HG03097 (cell line): Measurements from ENCODE around the gene LRRC36.
A peak's percentile ranks its signal among the peaks of the same experiment; 100 is the strongest.

Experiments used
- ATAC-seq: cut with Tn5 transposase; IDR thresholded peaks from one replicate; pipeline ENCODE4 v1.9.1; 2021; ENCODE audit not compliant: unreplicated experiment, low FRiP score

LRRC36 gene

DNA sequence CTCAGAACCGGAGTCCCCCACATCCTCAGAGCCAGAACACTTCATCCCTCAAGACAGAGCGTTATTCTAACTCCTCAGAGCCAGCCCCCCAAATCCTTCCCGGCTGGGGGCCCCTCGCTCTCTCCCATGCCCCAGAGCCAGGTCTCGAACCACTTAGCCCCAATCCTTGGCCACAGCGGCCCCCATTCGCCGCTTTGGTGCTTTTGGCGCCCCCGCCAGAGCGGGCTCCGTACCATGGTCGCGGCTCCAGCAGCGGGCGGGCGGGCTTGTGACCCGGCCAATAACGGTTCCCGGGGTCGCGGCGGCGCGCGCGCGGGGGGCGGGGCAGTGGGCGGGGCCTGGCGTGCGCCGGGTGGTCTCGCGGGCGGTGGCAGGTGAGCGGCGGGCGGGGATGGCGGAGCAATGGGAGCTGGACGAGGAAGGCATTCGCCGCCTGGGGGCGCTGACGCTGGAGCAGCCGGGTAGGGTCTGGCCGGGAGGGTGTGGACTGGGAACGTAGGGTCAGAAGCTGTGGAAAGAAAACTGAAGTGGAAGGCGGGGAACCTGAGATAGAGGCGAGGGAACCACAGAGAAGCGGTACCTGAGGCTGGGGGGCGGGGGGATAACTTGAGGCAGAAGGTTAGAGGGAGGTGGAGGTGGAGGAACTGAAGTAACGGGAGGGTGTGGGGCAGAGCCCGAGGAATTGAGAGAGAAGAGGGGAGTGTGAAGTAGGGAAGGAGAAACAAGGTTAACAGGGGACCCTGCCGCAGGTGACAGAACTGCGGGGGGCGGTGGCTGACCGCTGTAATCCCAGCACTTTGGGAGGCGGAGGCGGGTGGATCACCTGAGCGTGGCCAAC is at the start of gene LRRC36, which contains the start of gene KCTD19:
TSS of gene LRRC36 (plus strand) at position 344 of the 838 bp plus-strand sequence. CDS start at position 392, 48 bp downstream.
TSS of gene KCTD19 (minus strand) at position 270 of the 838 bp plus-strand sequence. CDS start at position 236, 34 bp downstream.
- ATAC-seq: no peak

DNA sequence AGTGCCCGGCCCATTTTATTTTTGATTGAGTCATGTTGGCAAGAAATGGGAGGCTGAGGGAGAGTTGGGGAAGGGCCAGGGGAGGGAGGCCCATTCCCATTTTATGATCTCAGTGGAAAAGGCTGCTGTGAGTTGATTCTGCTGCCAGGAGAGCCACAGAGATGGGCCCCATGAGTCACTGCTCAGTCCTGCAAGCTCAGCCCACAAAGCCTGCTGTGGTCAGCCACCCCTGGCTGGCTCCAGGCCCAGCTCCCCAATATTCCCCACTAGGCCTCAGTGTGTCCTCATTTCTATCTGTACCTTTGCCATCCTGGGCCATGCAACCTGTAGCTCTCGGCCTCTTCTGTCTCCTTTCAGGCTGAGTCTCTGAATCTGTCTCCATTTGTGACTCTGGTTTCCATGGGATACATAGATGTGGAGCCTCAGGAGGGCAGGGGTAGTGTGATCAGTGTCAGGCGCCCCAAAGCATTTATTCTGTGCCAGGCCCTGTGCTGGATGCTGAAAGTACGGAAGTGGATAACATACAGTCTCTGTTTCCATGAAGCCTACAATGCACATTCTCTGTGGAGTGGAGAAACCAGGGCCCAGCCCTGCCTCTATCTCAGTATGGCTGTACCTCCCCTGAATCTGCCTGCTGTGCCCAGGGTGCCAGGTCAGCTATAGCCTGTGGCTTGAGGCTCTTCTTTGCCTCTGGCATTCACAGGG is 49.2 kb upstream of the LRRC36 start:
- no peak for ATAC-seq

DNA sequence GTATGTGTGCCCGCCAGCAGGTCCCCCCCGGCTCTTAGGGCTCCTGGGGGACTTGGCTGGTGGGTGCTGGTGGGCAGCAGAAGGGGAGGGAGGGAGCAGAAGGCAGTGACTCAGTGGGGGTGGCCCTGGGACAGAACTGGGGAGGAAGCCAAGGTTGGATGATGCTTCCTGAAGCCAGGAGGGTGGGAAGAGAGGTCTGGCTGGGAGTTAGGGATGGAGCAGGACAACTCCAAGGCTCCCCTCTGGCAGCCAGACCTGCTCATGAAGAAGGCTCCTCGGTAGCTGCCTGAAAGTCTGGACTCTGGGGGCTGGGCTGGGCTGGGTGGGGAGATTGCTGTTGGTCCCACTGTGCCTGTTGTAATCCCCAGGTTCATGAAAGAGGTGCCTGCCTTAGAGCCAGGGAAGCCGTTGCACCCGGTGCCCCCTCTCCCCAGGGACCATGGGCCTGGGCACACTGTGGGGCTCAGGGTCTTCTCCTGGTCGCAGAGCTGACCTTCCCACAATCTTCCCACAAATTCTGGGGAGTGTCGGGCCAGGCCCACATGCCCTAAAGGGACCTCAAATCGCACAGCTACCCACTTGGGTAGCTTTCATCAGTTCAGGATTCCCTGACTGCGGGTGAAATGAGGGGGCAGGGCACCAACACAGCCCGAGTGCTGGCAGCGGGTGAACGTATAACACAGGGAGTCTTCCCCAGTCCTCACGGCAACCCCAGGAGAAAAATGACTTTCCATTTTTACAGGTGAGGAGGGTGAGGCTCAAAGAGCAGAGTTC is 48.4 kb upstream of the LRRC36 start:
- no peak for ATAC-seq

DNA sequence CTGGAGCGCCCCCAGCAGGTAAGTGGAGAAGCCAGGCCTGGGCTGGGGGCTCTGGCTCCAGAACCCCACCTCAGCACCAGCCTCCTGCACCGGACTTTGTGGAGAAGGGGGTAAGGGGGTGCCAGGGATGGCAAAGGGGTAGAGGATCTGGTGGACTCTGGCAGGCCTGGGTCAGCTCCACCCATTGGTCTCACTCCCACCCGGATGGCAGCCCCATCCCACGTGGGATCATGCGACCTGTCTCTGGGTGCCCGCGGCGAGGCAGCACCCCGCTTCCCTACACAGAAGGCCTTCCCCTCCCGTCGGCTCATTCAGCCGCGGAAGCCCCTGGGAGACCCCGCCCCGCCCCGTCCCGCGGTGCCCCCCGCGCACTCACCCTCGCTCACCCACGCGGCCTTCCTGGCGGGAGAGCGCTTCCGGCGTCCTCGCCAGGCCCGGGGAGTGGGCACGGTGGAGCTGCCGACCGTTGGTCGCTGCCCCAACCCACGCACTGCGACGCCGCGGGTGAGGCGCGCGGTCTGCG is 47.8 kb upstream of the LRRC36 start:
- peak; percentile 27 for ATAC-seq

GRCh38 chr16:67279296-67280089 is 47.1 kb upstream of the LRRC36 start, which contains the start of gene PLEKHG4:
Gene PLEKHG4, plus strand, starts transcription at chr16:67279532. Its CDS starts 513 bp downstream, at chr16:67280045.
- ATAC-seq: peak; percentile 59

DNA sequence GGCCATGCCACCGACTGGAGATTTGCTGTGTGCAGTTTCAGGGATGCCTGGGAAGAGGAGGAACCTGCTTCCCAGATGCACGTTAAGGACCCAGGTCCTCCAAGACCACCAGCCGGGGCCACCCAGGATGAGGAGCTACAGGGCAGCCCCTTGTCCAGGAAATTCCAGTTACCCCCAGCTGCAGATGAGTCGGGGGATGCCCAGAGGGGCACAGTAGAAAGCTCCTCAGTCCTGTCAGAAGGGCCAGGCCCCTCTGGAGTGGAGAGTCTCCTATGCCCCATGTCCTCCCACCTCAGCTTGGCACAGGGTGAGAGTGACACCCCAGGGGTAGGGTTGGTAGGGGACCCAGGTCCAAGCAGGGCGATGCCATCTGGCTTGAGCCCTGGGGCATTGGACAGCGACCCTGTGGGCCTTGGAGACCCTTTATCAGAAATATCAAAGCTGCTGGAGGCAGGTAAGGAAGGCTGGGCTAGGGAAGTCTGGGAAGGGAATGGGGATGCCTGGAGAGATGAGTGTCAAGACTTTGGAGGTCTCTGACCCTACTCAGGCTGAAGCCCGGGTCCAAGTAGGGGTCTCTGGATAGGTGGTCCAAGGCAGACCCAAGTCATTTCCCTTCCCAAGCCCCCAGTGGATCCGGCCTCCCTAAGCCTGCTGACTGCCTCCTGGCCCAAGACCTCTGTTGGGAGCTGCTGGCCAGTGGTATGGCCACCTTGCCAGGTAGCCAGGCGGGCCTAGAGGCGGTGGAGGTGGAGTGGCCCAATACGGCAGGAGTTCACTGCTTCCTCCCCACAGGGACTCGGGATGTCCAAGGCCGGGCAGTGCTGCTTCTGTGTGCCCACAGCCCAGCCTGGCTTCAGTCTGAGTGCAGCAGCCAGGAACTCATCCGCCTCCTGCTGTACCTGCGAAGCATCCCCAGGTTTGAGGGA is 46.3 kb upstream of the LRRC36 start:
- no peak for ATAC-seq

- ATAC-seq: no peak
Measured at GRCh38 chr16:67281536-67282446, 44.8 kb upstream of the LRRC36 start.

GRCh38 chr16:67282447-67282805 is 44.2 kb upstream of the LRRC36 start:
- ATAC-seq: no peak

GRCh38 chr16:67283039-67283825 is 43.4 kb upstream of the LRRC36 start:
- no peak for ATAC-seq

GRCh38 chr16:67283826-67284555 is 42.6 kb upstream of the LRRC36 start:
- no peak for ATAC-seq

GRCh38 chr16:67284699-67285646 is 41.6 kb upstream of the LRRC36 start:
- ATAC-seq: no peak

GRCh38 chr16:67286441-67287235 is 40.0 kb upstream of the LRRC36 start:
- ATAC-seq: no peak

- ATAC-seq: no peak
Measured at GRCh38 chr16:67287960-67288359, 38.7 kb upstream of the LRRC36 start.

- no peak for ATAC-seq
Measured at GRCh38 chr16:67291461-67291860, 35.2 kb upstream of the LRRC36 start.
